WI38 (cell line): ENCODE measurements around the gene DAPK3.

Experiments used
- H3K4me3 ChIP-seq: 2 replicates; pipeline ENCODE4 v1.5.1; 2011; ENCODE audit warnings: low read depth, mild to moderate bottlenecking, control low read depth, low read length
- TF ChIP-seq, protein P1 (sequence below): IDR thresholded peaks from 2 replicates; pipeline ENCODE4 v1.5.1; 2012; ENCODE audit warnings: low read depth, mild to moderate bottlenecking, control low read depth, low read length

Gene DAPK3

DNA sequence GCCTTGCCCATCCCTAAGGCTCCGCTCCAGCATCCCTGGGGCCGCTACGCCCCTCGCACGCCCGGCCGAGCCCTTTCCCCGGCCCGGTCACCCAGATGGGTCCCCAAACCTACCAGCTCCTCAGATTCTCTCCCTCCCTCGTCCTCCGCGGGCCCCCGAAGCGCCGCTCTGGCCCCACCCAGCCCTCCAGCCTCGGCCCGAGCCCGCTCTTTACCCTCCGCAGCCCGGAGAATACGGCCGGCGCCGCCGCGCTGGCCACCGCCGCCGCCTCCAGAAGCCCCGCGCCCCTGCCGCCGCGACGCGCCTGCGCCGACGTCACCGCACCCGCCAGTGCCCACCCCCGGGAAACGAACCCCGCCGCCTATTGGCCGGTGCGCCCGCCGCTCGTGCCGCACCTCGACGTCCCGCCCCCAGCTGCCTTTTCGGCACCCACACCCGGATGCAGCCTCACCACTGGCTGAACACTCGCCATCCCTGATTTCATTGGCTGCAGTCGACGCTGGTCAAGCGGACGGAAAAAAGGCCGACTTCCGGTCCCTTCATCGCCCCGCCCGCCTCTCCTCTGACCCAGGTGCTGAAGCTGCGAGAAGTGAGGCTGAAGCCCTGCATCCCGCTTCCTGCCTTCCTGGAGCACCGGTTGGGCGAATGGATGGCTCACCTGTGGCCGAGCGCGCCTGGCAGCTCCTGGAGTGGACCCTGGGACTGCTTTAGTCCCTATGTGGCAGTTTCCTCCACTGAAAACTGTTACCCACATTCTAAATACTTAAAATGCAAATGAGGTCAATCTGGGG lies at the start of gene DAPK3:
Gene DAPK3 (minus strand): TSS at position 292 of the 791 bp plus-strand sequence. CDS start 1,364 bp downstream, outside the sequence.
- TF ChIP-seq, protein P1, sequence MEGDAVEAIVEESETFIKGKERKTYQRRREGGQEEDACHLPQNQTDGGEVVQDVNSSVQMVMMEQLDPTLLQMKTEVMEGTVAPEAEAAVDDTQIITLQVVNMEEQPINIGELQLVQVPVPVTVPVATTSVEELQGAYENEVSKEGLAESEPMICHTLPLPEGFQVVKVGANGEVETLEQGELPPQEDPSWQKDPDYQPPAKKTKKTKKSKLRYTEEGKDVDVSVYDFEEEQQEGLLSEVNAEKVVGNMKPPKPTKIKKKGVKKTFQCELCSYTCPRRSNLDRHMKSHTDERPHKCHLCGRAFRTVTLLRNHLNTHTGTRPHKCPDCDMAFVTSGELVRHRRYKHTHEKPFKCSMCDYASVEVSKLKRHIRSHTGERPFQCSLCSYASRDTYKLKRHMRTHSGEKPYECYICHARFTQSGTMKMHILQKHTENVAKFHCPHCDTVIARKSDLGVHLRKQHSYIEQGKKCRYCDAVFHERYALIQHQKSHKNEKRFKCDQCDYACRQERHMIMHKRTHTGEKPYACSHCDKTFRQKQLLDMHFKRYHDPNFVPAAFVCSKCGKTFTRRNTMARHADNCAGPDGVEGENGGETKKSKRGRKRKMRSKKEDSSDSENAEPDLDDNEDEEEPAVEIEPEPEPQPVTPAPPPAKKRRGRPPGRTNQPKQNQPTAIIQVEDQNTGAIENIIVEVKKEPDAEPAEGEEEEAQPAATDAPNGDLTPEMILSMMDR, result no peak
- H3K4me3 ChIP-seq, result peak within 1 kb of the TSS; percentile 92

DNA sequence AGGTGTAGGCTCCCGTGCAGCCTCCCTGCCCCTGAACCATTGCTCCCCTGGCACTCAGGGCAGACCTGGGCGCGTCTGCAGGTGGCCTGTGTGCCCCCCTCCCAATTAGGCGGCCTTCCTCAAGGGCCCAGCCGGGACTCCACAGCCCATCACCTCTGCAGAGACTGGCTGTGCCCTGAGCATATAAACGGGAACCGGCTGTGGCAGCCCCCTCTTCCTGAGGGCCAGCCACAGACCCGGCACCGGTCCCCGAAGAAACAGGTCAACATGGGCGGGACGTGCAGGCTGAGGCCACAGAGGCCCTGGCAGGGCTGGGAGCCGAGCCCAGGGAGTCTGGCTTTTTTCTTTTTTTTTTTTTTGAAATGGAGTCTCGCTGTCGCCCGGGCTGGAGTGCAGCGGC lies 48.7 kb upstream of the DAPK3 start:
- TF ChIP-seq, protein P1, result no peak
- no peak overlapping the region for H3K4me3 ChIP-seq

DNA sequence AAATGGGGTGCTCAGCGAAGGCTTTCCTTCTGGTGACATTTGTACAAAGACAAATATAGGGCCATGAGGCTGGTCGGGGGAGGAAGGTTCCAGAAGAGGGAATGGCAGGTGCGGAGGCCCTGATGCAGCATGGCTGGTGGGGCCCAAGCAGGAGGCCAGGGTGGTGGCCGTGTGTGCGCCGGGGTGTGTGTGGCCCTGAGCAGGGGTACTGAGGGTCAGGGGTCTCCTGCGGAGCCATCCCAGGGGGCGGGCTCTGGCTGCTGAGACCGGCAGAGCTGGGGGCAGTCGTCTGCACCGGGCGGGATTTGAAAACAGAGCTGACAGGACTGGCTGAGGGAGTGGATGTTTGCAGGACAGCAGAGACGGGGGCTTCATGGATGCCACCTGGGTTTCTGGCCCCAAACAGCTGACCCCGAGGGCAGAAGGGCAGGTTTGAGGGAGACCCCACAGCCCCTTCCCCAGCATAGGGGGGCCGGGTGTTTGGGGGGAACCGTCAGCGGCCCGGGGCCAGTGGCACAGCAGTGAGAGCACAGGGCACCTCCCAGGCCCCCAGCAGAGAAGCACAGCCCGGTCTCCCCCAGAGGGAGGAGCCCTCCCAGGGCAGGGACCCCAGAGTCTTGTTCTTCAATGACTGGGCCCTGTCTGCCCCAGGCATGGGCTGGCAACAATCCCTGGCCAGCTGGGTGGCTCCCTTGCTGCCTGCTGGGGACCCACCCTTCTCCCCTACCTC lies 48.0 kb upstream of the DAPK3 start:
- TF ChIP-seq, protein P1, result no peak
- no peak overlapping the region for H3K4me3 ChIP-seq

DNA sequence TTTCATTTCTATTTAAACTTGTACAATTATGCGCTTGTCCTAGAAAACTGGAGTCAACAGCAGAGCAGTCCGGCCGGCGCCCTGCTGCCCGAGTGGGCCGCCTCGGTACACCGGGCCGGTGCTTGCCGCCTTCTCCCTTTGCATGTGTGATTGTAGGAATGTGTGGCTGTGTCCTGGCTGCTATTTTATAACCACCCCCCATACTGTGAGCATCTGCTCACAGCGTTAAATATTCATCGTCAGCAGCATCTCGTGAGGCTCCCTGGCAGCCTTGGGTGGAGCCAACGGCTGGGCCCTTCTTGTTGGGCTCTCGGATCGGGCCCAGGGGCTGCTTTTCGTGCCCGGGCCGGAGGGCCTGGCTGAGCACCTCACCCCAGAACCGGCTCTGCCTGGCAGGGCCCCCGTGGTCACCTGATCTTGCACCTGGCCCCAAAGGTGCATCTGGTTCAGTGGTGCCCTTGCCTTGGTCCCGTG lies 47.3 kb upstream of the DAPK3 start:
- no peak overlapping the region for H3K4me3 ChIP-seq
- TF ChIP-seq, protein P1, result no peak

DNA sequence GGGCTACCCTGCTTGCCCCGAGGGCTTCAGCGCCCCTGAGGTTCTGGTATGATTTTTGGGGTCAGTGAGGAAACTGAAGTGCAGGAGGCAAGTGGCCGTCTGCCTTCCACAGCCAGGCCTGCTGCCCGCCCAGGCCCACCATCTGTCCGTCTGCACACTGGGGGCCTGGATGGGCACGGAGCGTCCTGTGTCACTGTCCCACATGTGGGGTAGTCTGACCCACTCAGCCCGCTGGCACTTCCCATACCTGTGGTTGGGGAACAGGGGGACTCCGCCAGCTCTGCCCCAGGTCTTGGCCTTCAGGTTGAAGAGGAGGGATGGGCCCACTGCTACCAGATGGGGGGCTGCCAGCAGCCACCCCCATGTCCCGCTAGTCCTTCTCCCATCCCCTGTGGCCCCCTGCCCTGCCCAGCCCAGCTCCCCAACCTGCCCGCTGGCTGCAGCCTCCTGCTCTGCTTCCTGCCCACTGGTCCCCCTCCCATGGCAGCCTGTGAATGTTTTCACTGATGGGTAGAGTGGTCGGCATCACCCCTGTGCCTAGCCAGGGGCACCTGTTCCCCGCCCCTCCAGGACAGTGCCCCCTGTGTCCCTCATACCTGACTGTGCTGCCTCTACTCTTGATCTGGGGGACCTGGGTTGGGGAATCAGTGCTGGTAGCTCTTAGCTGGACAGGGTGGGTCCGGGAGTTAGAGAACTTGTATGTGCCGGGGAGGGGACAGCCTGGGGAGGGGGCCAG lies 46.2 kb upstream of the DAPK3 start:
- H3K4me3 ChIP-seq, result no peak overlapping the region
- TF ChIP-seq, protein P1, result no peak

DNA sequence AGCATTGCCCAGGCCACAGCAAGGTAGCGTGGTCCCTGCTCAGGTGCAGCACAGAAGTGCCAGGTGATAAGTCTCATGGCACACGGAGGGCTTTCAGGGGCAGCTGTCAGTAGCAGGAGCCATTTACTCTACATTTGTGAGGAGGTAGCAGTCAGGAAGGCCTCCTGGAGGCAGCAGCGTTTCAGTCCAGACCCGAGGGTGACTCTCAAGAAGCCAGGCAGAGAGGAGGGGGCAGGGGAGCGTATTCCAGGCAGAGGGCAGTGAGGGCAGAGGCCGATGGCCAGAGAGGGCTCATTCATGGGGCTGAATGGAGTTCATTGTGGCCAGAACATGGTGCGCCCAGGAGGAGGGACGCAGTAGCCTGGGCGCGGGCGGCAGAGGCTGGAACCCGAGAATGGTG lies 45.6 kb upstream of the DAPK3 start:
- TF ChIP-seq, protein P1, result no peak

More for the DNA sequence above, 45.6 kb upstream of the DAPK3 start:
- no peak overlapping the region for H3K4me3 ChIP-seq
